Measurements from ENCODE around the gene CRYAB. TPM values are rescaled to one million over a fixed set of nuclear protein-coding genes. Genes with fewer than 3 reads are reported as not detected.

CRYAB gene
- polyA plus RNA-seq, 2 of the 4 experiments (the other 2 are of a cell fraction), result 1.1 to 25.3 TPM

- DNase-seq (ENCODE audit: low read depth in 1 of 2, low spot score in 1 of 2), result no peak
- Histone ChIP-seq H3K4me3 (no peak overlapping the region), H3K4me2 (peak overlapping the region; percentile 66), H3K4me1 (peaks cover 44% of the 10 kb centered on the region), H3K9me3 (no peaks in the 10 kb centered on the region), H3K27ac (peak overlapping the region; percentile 73 to 92)
- no peak for FAIRE-seq
- ChIA-PET CTCF (interaction anchor here (0.9 kb wide), 1 partner anchor 10 kb away, joined by 6 read pairs; no protein-coding TSS in a partner anchor), POLR2A (no interaction called here)
- TF ChIP-seq POLR2AphosphoS2 (conservative IDR thresholded peaks at IDR 0.05; ENCODE audit: low read length) (no peak), FOSL2 (IDR thresholded peaks at IDR 0.05) (no peak), FOSL2 (CRISPR knock-in tag; IDR thresholded peaks at IDR 0.05) (no peak), CTCF (IDR thresholded peaks at IDR 0.05) (no peak), PBX3 (IDR thresholded peaks at IDR 0.05) (no peak), JUN (IDR thresholded peaks at IDR 0.05) (no peak), HES2 (IDR thresholded peaks at IDR 0.05) (no peak), SMC3 (IDR thresholded peaks at IDR 0.05) (no peak), EHMT2 (IDR thresholded peaks at IDR 0.05; ENCODE audit: low read depth) (no peak), RFX5 (IDR thresholded peaks at IDR 0.05) (no peak), RCOR1 (IDR thresholded peaks at IDR 0.05; ENCODE audit: low read depth, low read length) (no peak), HOXB5 (CRISPR knock-in tag; IDR thresholded peaks at IDR 0.05) (no peak), CEBPB (IDR thresholded peaks at IDR 0.05) (no peak), ZSCAN20 (CRISPR knock-in tag; IDR thresholded peaks at IDR 0.05) (no peak), RNF2 (IDR thresholded peaks at IDR 0.05; ENCODE audit: borderline replicate concordance, low read depth) (no peak), CBX8 (IDR thresholded peaks at IDR 0.05) (no peak), HOXA7 (CRISPR knock-in tag; IDR thresholded peaks at IDR 0.05) (no peak)
- ATAC-seq, result no peak
Measured at GRCh38 chr11:111923951-111924350, 12.4 kb upstream of the CRYAB start.

GRCh38 chr11:111923351-111923788 lies 11.8 kb upstream of the CRYAB start:
- H3K27ac ChIP-seq, result peak overlapping the region; percentile 73 to 92

GRCh38 chr11:111922803-111923202 lies 11.2 kb upstream of the CRYAB start:
- TF ChIP-seq MAX (IDR thresholded peaks at IDR 0.05) (no peak), FOSL2 (IDR thresholded peaks at IDR 0.05) (no peak), FOSL2 (CRISPR knock-in tag; IDR thresholded peaks at IDR 0.05) (no peak), CEBPB (IDR thresholded peaks at IDR 0.05) (peak; percentile 88 to 93), NR3C1 (IDR thresholded peaks at IDR 0.05) (no peak), JUN (IDR thresholded peaks at IDR 0.05) (no peak), ELK1 (IDR thresholded peaks at IDR 0.05; ENCODE audit: low read depth, low read length) (no peak), RARB (CRISPR knock-in tag; IDR thresholded peaks at IDR 0.05) (no peak)
- CTCF ChIA-PET, result no interaction called here
- no peak for ATAC-seq
- POLR2A ChIA-PET, result no interaction called here
- no peak for DNase-seq (ENCODE audit: low read depth in 1 of 2, low spot score in 1 of 2)
- peak overlapping the region; percentile 73 to 92 for H3K27ac ChIP-seq
- no peak overlapping the region for H3K4me3 ChIP-seq
- WGBS (ENCODE audit: missing lambda C conversion rate), result 3% methylated on average over 2 of the region's 2 CpGs
- no peak for FAIRE-seq
- H3K4me1 ChIP-seq, result peaks cover 44% of the 10 kb centered on the region
- peak overlapping the region; percentile 66 for H3K4me2 ChIP-seq
- no peaks in the 10 kb centered on the region for H3K9me3 ChIP-seq

More at GRCh38 chr11:111923351-111923788, 11.8 kb upstream of the CRYAB start:
- DNase-seq (ENCODE audit: low read depth in 1 of 2, low spot score in 1 of 2) (no peak), FAIRE-seq (no peak), ATAC-seq (no peak)
- WGBS (ENCODE audit: missing lambda C conversion rate), result 12% methylated on average over 5 of the region's 5 CpGs
- TF ChIP-seq ELK1 (IDR thresholded peaks at IDR 0.05; ENCODE audit: low read depth, low read length) (no peak), KDM1A (IDR thresholded peaks at IDR 0.05; ENCODE audit: low read depth) (no peak), CHD4 (IDR thresholded peaks at IDR 0.05; ENCODE audit: borderline replicate concordance) (no peak)
- H3K4me1 ChIP-seq, result peaks cover 44% of the 10 kb centered on the region
- H3K9me3 ChIP-seq, result no peaks in the 10 kb centered on the region
- POLR2A ChIA-PET, result no interaction called here
- H3K4me3 ChIP-seq, result no peak overlapping the region
- CTCF ChIA-PET, result no interaction called here
- H3K4me2 ChIP-seq, result peak overlapping the region; percentile 66

All from A549 (cell line).